Heart right ventricle (tissue), 16 donors: ENCODE measurements around the gene CHKA. TPM values are rescaled to one million over a fixed set of nuclear protein-coding genes. Genes with fewer than 3 reads are reported as not detected.
A peak's percentile ranks its signal among the peaks of the same experiment; 100 is the strongest.

Source experiments
- ATAC-seq, 8 donors: fragments of 200-7000 bp; cut with Tn5 transposase; one replicate each; pipeline ENCODE4 v1.9.1; 2020; ENCODE audit warnings: mild to moderate bottlenecking in 8 of 8, moderate library complexity in 8 of 8, moderate number of reproducible peaks in 1 of 8
- DNase-seq, 2 donors: peaks; one replicate each; pipeline ENCODE4 v3.0.0-alpha.2; 2020
- H3K27ac ChIP-seq, 10 donors: fragments of 200-600 bp; sonication (generic) in 2 of 10; one replicate each; pipeline versions ENCODE4 v1.5.0 to v1.8.0; 2020 to 2022; ENCODE audit warnings: mild to moderate bottlenecking in 3 of 10
- H3K27me3 ChIP-seq, 7 donors: fragments of 200-600 bp; one replicate each; pipeline ENCODE4 v1.8.0; 2021 to 2022; ENCODE audit warnings: mild to moderate bottlenecking in 2 of 7
- H3K36me3 ChIP-seq, 9 donors: fragments of 200-600 bp; sonication (generic) in 1 of 9; one replicate each; pipeline versions ENCODE4 v1.5.0 to v1.8.0; 2020 to 2022; ENCODE audit warnings: mild to moderate bottlenecking in 2 of 9
- H3K4me1 ChIP-seq, 9 donors: fragments of 200-600 bp; sonication (generic) in 1 of 9; one replicate each; pipeline versions ENCODE4 v1.5.0 to v1.8.0; 2020 to 2022; ENCODE audit warnings: mild to moderate bottlenecking in 4 of 9
- H3K4me3 ChIP-seq, 10 donors: fragments of 200-600 bp; sonication (generic) in 2 of 10; one replicate each; pipeline versions ENCODE4 v1.5.0 to v1.8.0; 2020 to 2022; ENCODE audit warnings: mild to moderate bottlenecking in 7 of 10, moderate library complexity in 2 of 10
- H3K9me3 ChIP-seq, 11 donors: fragments of 200-600 bp in 10 of 11; sonication (generic) in 2 of 11; one replicate each; pipeline versions ENCODE4 v1.5.0 to v1.8.0; 2013 to 2022; ENCODE audit warnings: mild to moderate bottlenecking in 2 of 11, control low read depth in 1 of 11, moderate library complexity in 1 of 11
- WGBS, 2 donors: extraction: QIAGEN DNeasy Blood & Tissue Kit; methylation state at CpG; one replicate each; pipeline ENCODE4 v1.1.7; 2013; ENCODE audit warnings: inconsistent platforms in 1 of 2; 5-methylcytosine and 5-hydroxymethylcytosine counted together
- intact Hi-C, 10 donors: fragments of 100-400 bp; cut with DNase I; formaldehyde crosslinking; loops; one replicate each; pipeline versions ENCODE4 v1.11.1 to v1.14.2; 2022
- polyA plus RNA-seq, 2 donors: library from polyadenylated mRNA; stranded (reverse); fragments of 200-250 nt; gene quantifications; one replicate each; pipeline ENCODE4 v1.2.3, GENCODE V29; 2013
- total RNA-seq, 10 donors: library from RNA; stranded (reverse); fragmentation: NEBNext Ultra II Directional in 3 of 10; extraction: Animal tissue kit (Norgen Biotek cat#: 25700) in 3 of 10; gene quantifications; one replicate each; pipeline versions ENCODE4 v1.2.1 to v1.2.4, GENCODE V29; 2021 to 2023
- TF ChIP-seq, protein P1 (sequence below), 9 donors: fragments of 200-600 bp; sonication (generic) in 2 of 9; IDR thresholded peaks; one replicate each; pipeline versions ENCODE4 v1.5.0 to v1.8.0; 2021 to 2022; ENCODE audit warnings: antibody characterized with exemption in 9 of 9, mild to moderate bottlenecking in 5 of 9, moderate library complexity in 1 of 9
- donor health status: Arrhythmogenic right ventricular cardiomyopathy.
- donor health status: ischemic (EF 13 %, LVEDD 7.1; RV severe dilation, severe dysfunction).
- donor health status: healthy with polysubstance abuse.
- donor health status: DM: no; HTN: yes; CAD: no.
- donor health status: DM: no; HTN: no; CAD: no.
- donor health status: ischemic (EF 25% LVEDD 6.9; RV normal size, moderate dysfunction).
- donor health status: ischemic (EF 25% LVEDD 5.7; RV mildly dilated, moderate dysfunction).
- donor health status: healthy.
- donor health status: DM: yes; HTN: yes; CAD: no.
- donor health status: Ischemic cardiomyopathy.
- donor health status: ischemic (EF 35%, LVEDD 5.7; RV mildly dilated, moderate dysfunction).
- donor health status: nonischemic (EF 11% LVEDD 7.7; RV severe dilation, severe dysfunction).
- donor health status: DM: yes; HTN: yes; CAD: no.
- donor health status: PGD.
- donor health status: ischemic (EF 29% LVEDD 5.4; RV normal size, mild dysfunction).
- donor health status: nonischemic (EF 23%, LVEDD 6.1; RV moderate dilation, normal function).

Gene CHKA
- total and polyA plus RNA-seq, 12 donors, result 7.0 to 66.1 (median 9.6) TPM

DNA sequence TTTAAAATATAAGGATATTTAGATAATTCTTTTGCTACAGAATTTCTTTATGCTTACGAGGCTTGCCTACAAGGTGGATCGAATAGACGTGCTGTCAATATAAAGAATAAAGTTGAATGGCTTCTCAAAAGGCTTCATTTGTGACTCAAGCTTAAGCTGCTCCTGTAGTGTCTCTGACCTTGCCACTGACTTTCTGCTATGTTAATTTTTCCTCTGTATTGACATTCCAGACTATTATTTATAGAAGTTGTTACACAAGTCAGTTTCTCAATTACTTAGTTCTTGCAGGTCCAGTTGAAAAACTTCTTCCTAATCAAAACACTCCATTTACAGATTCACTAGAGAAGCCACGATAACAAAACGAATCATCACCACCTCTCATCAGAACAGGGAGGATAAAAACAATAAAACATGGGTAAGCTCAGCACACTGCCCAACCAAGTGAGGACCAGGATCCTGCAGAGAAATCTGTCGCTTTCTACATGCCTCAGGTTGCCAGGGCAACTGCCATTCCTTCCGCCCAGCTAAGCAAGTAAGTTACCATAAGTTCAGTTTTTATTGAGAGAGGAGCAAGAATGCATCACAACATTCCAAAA, 39.0 kb upstream of the CHKA start:
- H3K4me3 ChIP-seq, result no peak overlapping the region
- ATAC-seq (peak in 1 of 8 donors; percentile 45), DNase-seq (no peak)
- H3K4me1 ChIP-seq, result peaks cover 0 to 7% (median 0%) of the 10 kb centered on the region in 9 donors
- intact Hi-C loops, result no loop called here
- TF ChIP-seq, protein P1, sequence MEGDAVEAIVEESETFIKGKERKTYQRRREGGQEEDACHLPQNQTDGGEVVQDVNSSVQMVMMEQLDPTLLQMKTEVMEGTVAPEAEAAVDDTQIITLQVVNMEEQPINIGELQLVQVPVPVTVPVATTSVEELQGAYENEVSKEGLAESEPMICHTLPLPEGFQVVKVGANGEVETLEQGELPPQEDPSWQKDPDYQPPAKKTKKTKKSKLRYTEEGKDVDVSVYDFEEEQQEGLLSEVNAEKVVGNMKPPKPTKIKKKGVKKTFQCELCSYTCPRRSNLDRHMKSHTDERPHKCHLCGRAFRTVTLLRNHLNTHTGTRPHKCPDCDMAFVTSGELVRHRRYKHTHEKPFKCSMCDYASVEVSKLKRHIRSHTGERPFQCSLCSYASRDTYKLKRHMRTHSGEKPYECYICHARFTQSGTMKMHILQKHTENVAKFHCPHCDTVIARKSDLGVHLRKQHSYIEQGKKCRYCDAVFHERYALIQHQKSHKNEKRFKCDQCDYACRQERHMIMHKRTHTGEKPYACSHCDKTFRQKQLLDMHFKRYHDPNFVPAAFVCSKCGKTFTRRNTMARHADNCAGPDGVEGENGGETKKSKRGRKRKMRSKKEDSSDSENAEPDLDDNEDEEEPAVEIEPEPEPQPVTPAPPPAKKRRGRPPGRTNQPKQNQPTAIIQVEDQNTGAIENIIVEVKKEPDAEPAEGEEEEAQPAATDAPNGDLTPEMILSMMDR (IDR thresholded peaks at IDR 0.05), result no peak
- 82% methylated on average over 7 of the region's 7 CpGs for WGBS, 2 donors
- H3K27me3 ChIP-seq, result no peaks in the 10 kb centered on the region
- peaks cover 0 to 90% (median 15%) of the 10 kb centered on the region in 9 donors for H3K36me3 ChIP-seq
- H3K9me3 ChIP-seq, result no peaks in the 10 kb centered on the region
- peak overlapping the region in 1 of 10 donors; percentile 12 for H3K27ac ChIP-seq

GRCh38 chr11:68159665-68160064, 38.5 kb upstream of the CHKA start:
- 72 to 81% methylated on average over 6 of the region's 6 CpGs for WGBS, 2 donors
- DNase-seq (no peak), ATAC-seq (no peak)
- Histone ChIP-seq H3K4me1 (peaks cover 0 to 7% (median 0%) of the 10 kb centered on the region in 9 donors), H3K36me3 (peaks cover 0 to 87% (median 11%) of the 10 kb centered on the region in 9 donors), H3K9me3 (no peaks in the 10 kb centered on the region), H3K27me3 (no peaks in the 10 kb centered on the region), H3K27ac (peak overlapping the region in 1 of 10 donors; percentile 12), H3K4me3 (no peak overlapping the region)
- intact Hi-C loops, result no loop called here
- TF ChIP-seq, protein P1 (IDR thresholded peaks at IDR 0.05), result no peak

GRCh38 chr11:68159161-68159560, 38.0 kb upstream of the CHKA start:
- ATAC-seq, result no peak
- peaks cover 0 to 85% (median 11%) of the 10 kb centered on the region in 9 donors for H3K36me3 ChIP-seq
- TF ChIP-seq, protein P1 (IDR thresholded peaks at IDR 0.05), result no peak
- H3K9me3 ChIP-seq, result no peaks in the 10 kb centered on the region
- no peak overlapping the region for H3K4me3 ChIP-seq
- 93 to 97% methylated on average over 9 of the region's 9 CpGs for WGBS, 2 donors
- H3K27me3 ChIP-seq, result no peaks in the 10 kb centered on the region
- intact Hi-C loops, result no loop called here
- DNase-seq, result no peak
- H3K27ac ChIP-seq, result no peak overlapping the region
- peaks cover 0 to 7% (median 0%) of the 10 kb centered on the region in 9 donors for H3K4me1 ChIP-seq

GRCh38 chr11:68158580-68158979, 37.4 kb upstream of the CHKA start:
- Histone ChIP-seq H3K4me3 (no peak overlapping the region), H3K27ac (no peak overlapping the region), H3K4me1 (peaks cover 0 to 7% (median 0%) of the 10 kb centered on the region in 9 donors), H3K36me3 (peaks cover 0 to 79% (median 10%) of the 10 kb centered on the region in 9 donors), H3K27me3 (no peaks in the 10 kb centered on the region), H3K9me3 (no peaks in the 10 kb centered on the region)
- no peak for DNase-seq
- ATAC-seq, result no peak
- intact Hi-C loops, result no loop called here
- WGBS, 2 donors, result 96 to 97% methylated on average over 14 of the region's 14 CpGs
- TF ChIP-seq, protein P1 (IDR thresholded peaks at IDR 0.05), result no peak
